HPDE6-E6E7 (cell line): ENCODE data around the gene SPPL3.

Source experiments
- DNase-seq: peaks from one replicate; pipeline ENCODE4 v3.0.0; 2011; ENCODE audit warnings: missing footprints; ENCODE audit errors: extremely low spot score

SPPL3 gene

DNA sequence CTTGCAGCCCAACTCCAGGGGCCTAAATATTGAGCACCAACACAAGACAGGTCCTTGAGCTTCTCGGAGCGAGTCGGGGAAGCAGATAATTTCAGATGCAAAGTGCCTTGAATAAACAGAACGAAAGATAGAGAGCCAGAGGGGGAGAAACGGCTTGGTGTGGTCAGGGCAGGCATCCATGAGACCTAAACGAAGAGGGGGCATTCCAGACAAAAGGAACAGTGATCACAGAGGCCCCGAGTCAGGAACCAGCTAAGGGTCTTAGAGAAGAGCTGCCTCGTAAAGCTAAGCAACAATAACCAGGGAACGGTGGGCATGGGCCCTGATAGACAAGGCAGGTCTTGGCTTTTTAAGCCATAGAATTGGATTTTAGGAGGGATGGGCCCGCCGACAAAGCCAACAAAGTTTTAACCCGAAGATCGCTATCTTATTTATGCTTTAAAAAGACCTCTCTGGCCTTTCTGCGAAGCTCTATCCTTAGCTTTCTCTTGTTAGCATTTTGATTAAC is 179.0 kb downstream of the SPPL3 start:
- no peak for DNase-seq

GRCh38 chr12:120724720-120725119 is 179.4 kb downstream of the SPPL3 start:
- DNase-seq = no peak

DNA sequence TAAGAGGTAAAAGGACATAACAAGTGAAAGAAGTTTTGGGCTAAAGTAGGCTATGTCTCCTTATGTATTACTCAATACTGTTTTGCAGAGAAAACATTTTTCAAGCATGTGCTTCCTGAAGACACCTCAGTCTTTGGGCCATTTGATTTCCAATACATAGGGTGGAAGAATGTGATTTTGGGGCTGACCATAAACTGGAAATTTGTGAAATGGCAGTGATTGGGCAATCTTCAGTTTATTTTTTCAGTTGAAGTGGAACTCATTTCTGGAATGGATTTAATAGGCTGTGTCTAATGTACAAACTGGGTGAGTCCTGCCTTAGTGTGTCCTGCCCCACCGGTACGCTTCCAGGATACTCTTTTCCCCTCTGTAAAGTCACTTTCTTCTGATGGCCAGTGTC is 181.4 kb downstream of the SPPL3 start:
- no peak for DNase-seq

- DNase-seq = no peak
Observed at GRCh38 chr12:120721866-120722265, 182.3 kb downstream of the SPPL3 start.

GRCh38 chr12:120720987-120721801 is 183.0 kb downstream of the SPPL3 start:
- no peak for DNase-seq

DNA sequence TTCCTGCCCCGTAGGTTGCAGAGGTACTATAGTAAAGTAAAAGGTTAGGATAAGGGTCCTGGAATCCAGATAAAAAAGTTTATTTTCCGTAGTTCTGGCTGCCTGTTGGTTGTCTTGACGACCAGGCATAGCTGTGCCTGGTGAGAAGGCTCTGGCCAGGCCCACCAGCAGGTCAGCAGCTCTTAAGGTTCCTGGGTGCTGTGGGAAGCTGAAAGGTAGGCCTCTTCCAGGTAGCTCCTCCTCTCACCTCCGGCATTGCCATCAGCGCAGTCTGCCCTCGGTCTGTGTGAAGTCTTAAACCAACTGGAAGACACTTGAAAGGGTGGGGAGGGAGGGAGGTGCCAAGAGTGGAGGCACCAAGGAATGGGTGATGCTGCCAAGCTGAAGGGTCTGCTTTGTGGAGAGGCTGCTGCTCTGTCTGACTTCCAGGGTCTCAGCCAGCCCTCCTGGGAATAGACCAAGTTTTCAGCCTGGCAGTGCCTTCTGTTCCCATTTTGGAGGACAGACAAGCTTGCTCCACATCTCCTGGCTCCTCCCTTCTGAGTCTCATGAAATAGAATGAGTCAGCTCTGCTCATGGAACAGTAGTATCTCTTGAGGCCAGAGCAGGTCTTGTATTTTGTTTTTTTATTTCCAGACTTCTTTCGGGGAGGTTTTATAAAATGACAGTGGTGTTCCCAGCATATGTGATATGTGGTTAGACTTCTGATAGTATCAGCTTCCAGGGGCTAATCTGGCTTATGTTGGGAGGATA is 183.7 kb downstream of the SPPL3 start:
- DNase-seq = no peak

- no peak for DNase-seq
Observed at GRCh38 chr12:120719496-120720233, 184.5 kb downstream of the SPPL3 start.

GRCh38 chr12:120719072-120719471 is 185.1 kb downstream of the SPPL3 start:
- no peak for DNase-seq

- DNase-seq = no peak
Observed at GRCh38 chr12:120718055-120718454, 186.1 kb downstream of the SPPL3 start.

- DNase-seq = peak; percentile 71
Observed at GRCh38 chr12:120713861-120714482, 190.2 kb downstream of the SPPL3 start.

GRCh38 chr12:120712610-120713009 is 191.5 kb downstream of the SPPL3 start:
- DNase-seq = no peak
